ENCODE measurements around the gene SP2.

The SP2 gene

GRCh38 chr17:47894498-47895346 lies 1.3 kb upstream of the SP2 start:
- no peaks in the 10 kb centered on the region for H3K36me3 ChIP-seq (ENCODE audit: insufficient read depth)
- TF ChIP-seq CTCF (conservative IDR thresholded peaks at IDR 0.05; ENCODE audit: low read depth, low read length) = no peak
- H3K9ac ChIP-seq = peak overlapping the region; percentile 35; the same call in 1 of the 2 replicates
- H3K4me1 ChIP-seq (ENCODE audit: low read depth, poor library complexity, severe bottlenecking) = peaks cover 22% of the 10 kb centered on the region
- H3K4me2 ChIP-seq = peak overlapping the region; percentile 76
- H3K4me3 ChIP-seq (IDR thresholded peaks at IDR 0.05; ENCODE audit: insufficient read depth, low read depth, low read length) = no peak overlapping the region
- peaks cover 12% of the 10 kb centered on the region; the same call in 1 of the 2 replicates for H3K79me2 ChIP-seq (ENCODE audit: insufficient read depth, low read depth)
- no peak overlapping the region for H3K27ac ChIP-seq
- no peaks in the 10 kb centered on the region for H3K27me3 ChIP-seq (ENCODE audit: insufficient read depth, low read depth)
- no peaks in the 10 kb centered on the region for H4K20me1 ChIP-seq (ENCODE audit: insufficient read depth)
- H2AFZ ChIP-seq (ENCODE audit: low read depth) = peak overlapping the region; percentile 51; the same call in 1 of the 2 replicates

GRCh38 chr17:47895347-47895855 lies 635 bp upstream of the SP2 start:
- Histone ChIP-seq H3K36me3 (ENCODE audit: insufficient read depth) (no peaks in the 10 kb centered on the region), H3K4me1 (ENCODE audit: low read depth, poor library complexity, severe bottlenecking) (peaks cover 20% of the 10 kb centered on the region), H3K27me3 (ENCODE audit: insufficient read depth, low read depth) (no peaks in the 10 kb centered on the region), H4K20me1 (ENCODE audit: insufficient read depth) (no peaks in the 10 kb centered on the region), H3K4me2 (peak overlapping the region; percentile 76), H2AFZ (ENCODE audit: low read depth) (peak overlapping the region; percentile 51; the same call in 1 of the 2 replicates), H3K9ac (peak overlapping the region; percentile 35; the same call in 1 of the 2 replicates), H3K79me2 (ENCODE audit: insufficient read depth, low read depth) (peaks cover 12% of the 10 kb centered on the region; the same call in 1 of the 2 replicates), H3K4me3 (IDR thresholded peaks at IDR 0.05; ENCODE audit: insufficient read depth, low read depth, low read length) (no peak overlapping the region), H3K27ac (no peak overlapping the region)
- no peak for TF ChIP-seq CTCF (conservative IDR thresholded peaks at IDR 0.05; ENCODE audit: low read depth, low read length)

- Histone ChIP-seq H2AFZ (ENCODE audit: low read depth) (peak overlapping the region; percentile 38; the same call in 1 of the 2 replicates), H3K36me3 (ENCODE audit: insufficient read depth) (no peaks in the 10 kb centered on the region), H3K4me1 (ENCODE audit: low read depth, poor library complexity, severe bottlenecking) (peaks cover 14% of the 10 kb centered on the region), H3K4me3 (IDR thresholded peaks at IDR 0.05; ENCODE audit: insufficient read depth, low read depth, low read length) (no peak overlapping the region), H3K9ac (peak overlapping the region; percentile 62), H3K27ac (peak overlapping the region; percentile 61), H3K27me3 (ENCODE audit: insufficient read depth, low read depth) (no peaks in the 10 kb centered on the region), H3K79me2 (ENCODE audit: insufficient read depth, low read depth) (peaks cover 12% of the 10 kb centered on the region; the same call in 1 of the 2 replicates), H3K4me2 (peak overlapping the region; percentile 96), H4K20me1 (ENCODE audit: insufficient read depth) (no peaks in the 10 kb centered on the region)
- no peak for TF ChIP-seq CTCF (conservative IDR thresholded peaks at IDR 0.05; ENCODE audit: low read depth, low read length)
Observed at GRCh38 chr17:47896672-47897490, 845 bp downstream of the SP2 start.

- Histone ChIP-seq H3K36me3 (ENCODE audit: insufficient read depth) (no peaks in the 10 kb centered on the region), H3K79me2 (ENCODE audit: insufficient read depth, low read depth) (peaks cover 12% of the 10 kb centered on the region; the same call in 1 of the 2 replicates), H3K27ac (no peak overlapping the region), H3K27me3 (ENCODE audit: insufficient read depth, low read depth) (no peaks in the 10 kb centered on the region), H3K4me1 (ENCODE audit: low read depth, poor library complexity, severe bottlenecking) (peaks cover 13% of the 10 kb centered on the region), H3K4me3 (IDR thresholded peaks at IDR 0.05; ENCODE audit: insufficient read depth, low read depth, low read length) (no peak overlapping the region), H4K20me1 (ENCODE audit: insufficient read depth) (no peaks in the 10 kb centered on the region), H2AFZ (ENCODE audit: low read depth) (peak overlapping the region; percentile 38; the same call in 1 of the 2 replicates), H3K4me2 (peak overlapping the region; percentile 96), H3K9ac (no peak overlapping the region; the same call in 1 of the 2 replicates)
- TF ChIP-seq CTCF (conservative IDR thresholded peaks at IDR 0.05; ENCODE audit: low read depth, low read length) = no peak
Observed at GRCh38 chr17:47897561-47897960, 1.5 kb downstream of the SP2 start.

Data from KMS-11 (cell line).